IPS DF 4.7 (cell line): ENCODE data around the gene FBXL15.
"Not testable (repeated sequence)": the region's sequence is repeated elsewhere in the genome, so short reads cannot be mapped to it uniquely, and the experiment has no call there.

Source experiments
- DNase-seq: peaks from one replicate; pipeline ENCODE4 v3.0.0-alpha.2; 2013; ENCODE audit warnings: low spot score; ENCODE audit errors: extremely low read depth

The FBXL15 gene

GRCh38 chr10:102453502-102453901, 32.9 kb downstream of the FBXL15 start:
- DNase-seq, result no peak

GRCh38 chr10:102454662-102455487, 34.2 kb downstream of the FBXL15 start:
- DNase-seq, result not testable (repeated sequence)

GRCh38 chr10:102455893-102456471, 35.3 kb downstream of the FBXL15 start:
- no peak for DNase-seq

GRCh38 chr10:102457591-102458150, 37.0 kb downstream of the FBXL15 start:
- DNase-seq, result no peak

GRCh38 chr10:102458656-102459055, 38.0 kb downstream of the FBXL15 start:
- no peak for DNase-seq

- no peak for DNase-seq
These were observed 40.2 kb downstream of the FBXL15 start for GRCh38 chr10:102460836-102461186.

GRCh38 chr10:102461187-102462054, 40.8 kb downstream of the FBXL15 start:
- DNase-seq, result no peak

GRCh38 chr10:102462512-102463054, 41.9 kb downstream of the FBXL15 start:
- no peak for DNase-seq

GRCh38 chr10:102463983-102464382, 43.3 kb downstream of the FBXL15 start:
- no peak for DNase-seq

- no peak for DNase-seq
These were observed 44.8 kb downstream of the FBXL15 start for GRCh38 chr10:102465466-102465865.

- no peak for DNase-seq
These were observed 46.7 kb downstream of the FBXL15 start for GRCh38 chr10:102467318-102467717.

- no peak for DNase-seq
These were observed 47.4 kb downstream of the FBXL15 start for GRCh38 chr10:102467971-102468438.

- DNase-seq, result no peak
These were observed 48.0 kb downstream of the FBXL15 start for GRCh38 chr10:102468683-102469082.

- no peak for DNase-seq
These were observed 50.2 kb downstream of the FBXL15 start for GRCh38 chr10:102470579-102471546.
